ENCODE measurements around the gene TTYH1.

The TTYH1 gene

DNA sequence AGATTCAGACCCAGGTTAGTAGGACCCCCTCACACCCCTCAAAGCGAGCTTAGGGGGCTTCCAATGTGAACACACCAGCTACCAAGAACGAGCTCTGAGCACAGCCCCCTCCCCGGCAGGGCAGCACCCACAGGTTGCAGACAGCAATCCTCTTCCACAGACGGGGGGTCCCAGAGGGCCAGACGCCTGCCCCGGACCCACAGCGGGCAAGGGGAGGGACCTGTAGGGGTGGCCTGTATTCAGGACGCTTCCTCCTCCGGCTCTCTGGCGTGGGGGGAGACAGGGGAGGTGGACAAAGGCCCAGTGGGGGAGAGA is 4.8 kb downstream of the TTYH1 start:
- TF ChIP-seq, protein P1, sequence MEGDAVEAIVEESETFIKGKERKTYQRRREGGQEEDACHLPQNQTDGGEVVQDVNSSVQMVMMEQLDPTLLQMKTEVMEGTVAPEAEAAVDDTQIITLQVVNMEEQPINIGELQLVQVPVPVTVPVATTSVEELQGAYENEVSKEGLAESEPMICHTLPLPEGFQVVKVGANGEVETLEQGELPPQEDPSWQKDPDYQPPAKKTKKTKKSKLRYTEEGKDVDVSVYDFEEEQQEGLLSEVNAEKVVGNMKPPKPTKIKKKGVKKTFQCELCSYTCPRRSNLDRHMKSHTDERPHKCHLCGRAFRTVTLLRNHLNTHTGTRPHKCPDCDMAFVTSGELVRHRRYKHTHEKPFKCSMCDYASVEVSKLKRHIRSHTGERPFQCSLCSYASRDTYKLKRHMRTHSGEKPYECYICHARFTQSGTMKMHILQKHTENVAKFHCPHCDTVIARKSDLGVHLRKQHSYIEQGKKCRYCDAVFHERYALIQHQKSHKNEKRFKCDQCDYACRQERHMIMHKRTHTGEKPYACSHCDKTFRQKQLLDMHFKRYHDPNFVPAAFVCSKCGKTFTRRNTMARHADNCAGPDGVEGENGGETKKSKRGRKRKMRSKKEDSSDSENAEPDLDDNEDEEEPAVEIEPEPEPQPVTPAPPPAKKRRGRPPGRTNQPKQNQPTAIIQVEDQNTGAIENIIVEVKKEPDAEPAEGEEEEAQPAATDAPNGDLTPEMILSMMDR (IDR thresholded peaks at IDR 0.05; ENCODE audit: insufficient read depth, low read length, poor library complexity, severe bottlenecking): no peak
- H3K4me3 ChIP-seq (replicated peaks; ENCODE audit: low read depth, low read length): no peak overlapping the region

DNA sequence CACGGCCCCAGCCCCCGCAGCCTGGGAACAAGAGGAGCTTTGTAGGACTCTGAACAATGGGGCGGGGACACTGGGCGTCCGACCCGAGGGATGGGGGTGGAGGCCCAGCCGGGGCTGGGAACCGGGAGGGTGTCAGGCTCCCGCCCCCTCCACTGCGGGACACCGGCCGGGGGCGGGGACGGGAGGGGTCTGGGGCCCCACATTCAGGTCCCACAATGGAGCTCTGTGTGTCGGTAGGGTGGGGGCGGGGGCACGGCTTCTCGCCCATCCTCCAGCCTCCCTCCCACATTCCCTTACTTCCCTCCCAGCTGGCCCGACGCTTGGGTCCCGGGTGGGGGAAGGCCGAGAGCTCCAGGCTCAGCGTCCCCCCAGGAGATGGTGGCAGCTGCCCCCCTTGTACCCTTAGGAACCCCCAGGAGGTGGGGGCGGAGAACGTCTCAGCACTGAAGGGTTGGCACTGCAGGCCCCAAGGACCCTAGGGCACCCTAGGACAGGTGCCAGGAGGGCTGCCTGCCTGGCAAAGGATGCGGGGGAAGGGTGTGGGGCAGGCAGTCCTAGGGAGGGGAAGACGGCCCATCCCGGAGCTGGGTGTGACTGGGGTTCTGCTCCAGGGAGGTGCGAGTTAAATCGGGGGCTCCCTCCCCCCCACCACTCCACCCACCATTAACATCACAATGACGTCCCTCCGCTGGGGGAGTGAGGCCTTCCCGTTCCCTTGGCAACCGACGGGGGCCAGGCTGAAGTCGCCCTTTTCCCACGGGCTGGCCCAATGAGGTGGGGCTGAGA is 5.3 kb downstream of the TTYH1 start:
- DNase-seq (ENCODE audit: extremely low read depth, insufficient read length): no peak
- Histone ChIP-seq H3K4me3 (replicated peaks; ENCODE audit: low read depth, low read length) (no peak overlapping the region), H3K36me3 (ENCODE audit: control insufficient read depth, insufficient read depth, low read length) (no peaks in the 10 kb centered on the region), H3K27me3 (replicated peaks; ENCODE audit: control insufficient read depth, insufficient read depth, low read length) (no peaks in the 10 kb centered on the region; the same call in 1 of the 2 replicates)
- TF ChIP-seq, protein P1 (IDR thresholded peaks at IDR 0.05; ENCODE audit: insufficient read depth, low read length, poor library complexity, severe bottlenecking): no peak

More for the DNA sequence above, 4.8 kb downstream of the TTYH1 start:
- no peak for DNase-seq (ENCODE audit: extremely low read depth, insufficient read length)
- Histone ChIP-seq H3K27me3 (replicated peaks; ENCODE audit: control insufficient read depth, insufficient read depth, low read length) (no peaks in the 10 kb centered on the region; the same call in 1 of the 2 replicates), H3K36me3 (ENCODE audit: control insufficient read depth, insufficient read depth, low read length) (no peaks in the 10 kb centered on the region)

DNA sequence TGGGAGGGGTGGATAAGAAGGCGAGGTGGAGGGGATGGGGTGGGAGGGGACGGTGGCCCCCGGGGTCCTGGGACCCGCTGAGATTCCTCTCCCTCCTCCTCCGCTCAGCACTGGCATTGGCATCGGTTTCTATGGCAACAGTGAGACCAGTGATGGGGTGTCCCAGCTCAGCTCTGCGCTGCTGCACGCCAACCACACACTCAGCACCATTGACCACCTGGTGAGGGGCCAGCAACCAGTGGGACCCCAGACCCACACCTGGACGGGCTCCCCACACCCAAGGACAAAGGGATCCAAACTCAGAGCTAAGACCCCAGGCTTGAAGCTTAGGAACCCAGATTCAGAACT is 5.9 kb downstream of the TTYH1 start:
- H3K4me3 ChIP-seq (replicated peaks; ENCODE audit: low read depth, low read length): no peak overlapping the region
- no peaks in the 10 kb centered on the region for H3K36me3 ChIP-seq (ENCODE audit: control insufficient read depth, insufficient read depth, low read length)
- no peaks in the 10 kb centered on the region; the same call in 1 of the 2 replicates for H3K27me3 ChIP-seq (replicated peaks; ENCODE audit: control insufficient read depth, insufficient read depth, low read length)
- DNase-seq (ENCODE audit: extremely low read depth, insufficient read length): no peak
- TF ChIP-seq, protein P1 (IDR thresholded peaks at IDR 0.05; ENCODE audit: insufficient read depth, low read length, poor library complexity, severe bottlenecking): no peak

DNA sequence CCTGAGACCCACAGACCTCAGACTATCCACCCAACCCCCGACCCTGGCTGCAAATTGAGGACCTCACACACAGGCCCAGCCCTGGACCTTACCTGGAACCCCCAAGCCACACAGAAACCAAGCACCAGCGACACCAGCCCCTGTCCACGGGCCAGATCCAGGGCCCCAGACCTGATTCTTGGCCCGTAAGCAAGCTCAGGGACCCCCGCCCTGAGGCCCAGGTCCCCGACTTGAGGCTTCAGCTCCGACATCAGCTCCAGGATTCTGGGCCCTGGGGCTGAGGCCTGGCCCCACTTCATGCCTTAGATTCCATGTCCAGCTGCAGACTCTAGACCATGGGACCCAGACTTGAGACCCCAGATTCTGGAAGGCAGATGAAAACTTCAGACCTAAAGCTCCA is 6.3 kb downstream of the TTYH1 start:
- Histone ChIP-seq H3K36me3 (ENCODE audit: control insufficient read depth, insufficient read depth, low read length) (no peaks in the 10 kb centered on the region), H3K27me3 (replicated peaks; ENCODE audit: control insufficient read depth, insufficient read depth, low read length) (no peaks in the 10 kb centered on the region; the same call in 1 of the 2 replicates), H3K4me3 (replicated peaks; ENCODE audit: low read depth, low read length) (no peak overlapping the region)
- no peak for DNase-seq (ENCODE audit: extremely low read depth, insufficient read length)
- TF ChIP-seq, protein P1 (IDR thresholded peaks at IDR 0.05; ENCODE audit: insufficient read depth, low read length, poor library complexity, severe bottlenecking): no peak

DNA sequence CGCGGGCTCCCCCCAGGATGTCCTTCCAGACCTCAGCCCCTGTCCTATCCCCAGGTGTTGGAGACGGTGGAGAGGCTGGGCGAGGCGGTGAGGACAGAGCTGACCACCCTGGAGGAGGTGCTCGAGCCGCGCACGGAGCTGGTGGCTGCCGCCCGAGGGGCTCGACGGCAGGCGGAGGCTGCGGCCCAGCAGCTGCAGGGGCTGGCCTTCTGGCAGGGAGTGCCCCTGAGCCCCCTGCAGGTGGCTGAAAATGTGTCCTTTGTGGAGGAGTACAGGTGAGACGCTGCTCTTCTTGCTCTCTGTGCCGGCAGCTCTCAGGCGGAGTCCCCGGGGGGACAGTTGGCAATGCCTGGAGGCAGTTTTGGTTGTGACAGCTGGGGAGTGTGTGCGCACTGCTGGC is 6.9 kb downstream of the TTYH1 start:
- no peaks in the 10 kb centered on the region; the same call in 1 of the 2 replicates for H3K27me3 ChIP-seq (replicated peaks; ENCODE audit: control insufficient read depth, insufficient read depth, low read length)
- TF ChIP-seq, protein P1 (IDR thresholded peaks at IDR 0.05; ENCODE audit: insufficient read depth, low read length, poor library complexity, severe bottlenecking): no peak
- DNase-seq (ENCODE audit: extremely low read depth, insufficient read length): no peak
- no peaks in the 10 kb centered on the region for H3K36me3 ChIP-seq (ENCODE audit: control insufficient read depth, insufficient read depth, low read length)
- no peak overlapping the region for H3K4me3 ChIP-seq (replicated peaks; ENCODE audit: low read depth, low read length)
